HS-27A (cell line): ENCODE data around the gene RPS28.
A peak's percentile ranks its signal among the peaks of the same experiment; 100 is the strongest.
"Not testable (repeated sequence)": the region's sequence is repeated elsewhere in the genome, so short reads cannot be mapped to it uniquely, and the experiment has no call there.

Experiments used
- DNase-seq: peaks from one replicate; pipeline ENCODE4 v3.0.0-alpha.2; 2012; ENCODE audit warnings: low read depth, missing footprints

RPS28 gene

DNA sequence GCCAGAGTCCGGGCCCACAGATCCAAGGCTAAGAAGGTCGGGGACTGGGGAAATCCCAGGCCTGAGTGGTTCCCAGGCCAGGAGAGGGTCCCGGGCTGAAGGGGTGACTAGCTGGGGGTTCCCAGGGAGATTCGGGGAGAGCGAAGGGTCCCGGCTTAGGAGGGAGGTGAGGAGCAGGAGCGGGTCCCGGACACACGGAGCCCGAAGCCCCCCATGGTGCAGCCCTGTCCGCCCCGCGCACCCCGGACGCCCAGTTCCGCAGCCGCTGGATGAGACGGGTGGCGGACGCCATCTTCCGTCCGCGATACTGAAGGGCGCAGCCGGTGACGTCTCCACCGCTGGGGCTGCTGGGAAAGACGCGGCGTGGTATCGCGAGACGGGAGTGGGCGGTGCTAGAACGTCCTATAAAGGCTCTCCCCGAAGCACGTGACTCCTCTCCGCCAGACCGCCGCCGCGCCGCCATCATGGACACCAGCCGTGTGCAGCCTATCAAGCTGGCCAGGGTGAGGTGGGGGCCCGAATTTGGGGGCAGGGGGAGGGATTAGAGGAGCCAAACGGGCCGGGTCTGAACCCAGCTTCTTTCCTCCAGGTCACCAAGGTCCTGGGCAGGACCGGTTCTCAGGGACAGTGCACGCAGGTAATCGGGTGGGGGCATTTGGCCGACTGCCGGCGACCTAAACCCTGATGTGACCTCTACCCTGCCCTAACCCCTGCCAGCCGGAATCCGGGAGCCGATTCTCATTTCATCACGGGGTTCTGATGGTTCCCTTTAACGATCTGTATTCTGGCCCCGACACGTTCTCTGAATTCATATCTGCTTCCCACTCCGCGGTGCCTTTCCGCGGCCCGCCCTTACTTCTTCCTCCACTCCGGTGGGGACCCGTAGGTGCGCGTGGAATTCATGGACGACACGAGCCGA is at the start of gene RPS28, which contains the start of gene NDUFA7:
Gene RPS28 (plus strand): TSS at position 430 of the 919 bp plus-strand sequence. CDS start 35 bp downstream, at position 465.
Gene NDUFA7 (minus strand): TSS at position 309 of the 919 bp plus-strand sequence. CDS start 17 bp downstream, at position 292.
- peak; percentile 84 for DNase-seq

- DNase-seq: not testable (repeated sequence)
These were observed 44.8 kb upstream of the RPS28 start for GRCh38 chr19:8276508-8276907.

DNA sequence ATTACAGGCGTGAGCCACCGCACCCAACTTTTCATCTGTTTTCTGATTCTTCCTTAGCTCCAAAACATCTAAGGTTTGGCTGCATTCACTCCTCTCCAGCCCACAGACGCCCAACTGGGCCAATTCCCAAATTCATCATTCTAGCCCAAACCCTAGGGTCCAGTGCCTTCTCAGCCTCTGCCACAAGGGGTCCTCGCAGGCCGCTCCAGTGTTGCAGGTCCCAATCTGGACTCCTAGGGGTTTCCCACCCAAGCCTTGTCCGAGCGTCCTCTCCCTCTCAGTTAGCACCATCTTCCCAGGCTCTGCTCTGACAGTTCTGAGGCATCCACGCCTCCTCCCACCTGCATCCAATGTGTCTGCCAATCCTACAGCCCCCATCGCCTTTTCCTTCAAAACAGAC is 30.0 kb upstream of the RPS28 start:
- DNase-seq: not testable (repeated sequence)

GRCh38 chr19:8302357-8302691 is 19.0 kb upstream of the RPS28 start:
- no peak for DNase-seq

DNA sequence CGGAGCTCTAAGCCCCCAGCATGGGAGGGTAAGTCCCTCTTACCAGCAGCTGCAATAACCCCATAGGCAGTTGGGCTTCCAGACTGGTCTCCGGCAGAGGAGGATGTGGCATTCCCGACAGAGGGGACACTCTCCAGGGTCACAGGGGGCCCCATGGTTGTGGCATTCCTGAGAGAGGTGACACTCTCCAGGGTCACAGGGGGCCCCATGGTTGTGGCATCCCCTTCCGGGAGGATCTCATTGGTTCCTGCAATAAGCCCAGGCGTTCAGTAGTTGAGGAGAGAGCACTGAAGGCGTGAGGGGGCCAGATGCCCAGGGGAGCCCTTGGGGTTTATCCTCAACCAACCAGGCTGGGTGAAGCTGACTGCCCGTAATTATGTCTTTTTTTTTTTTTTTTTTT is 18.6 kb upstream of the RPS28 start:
- DNase-seq: no peak

DNA sequence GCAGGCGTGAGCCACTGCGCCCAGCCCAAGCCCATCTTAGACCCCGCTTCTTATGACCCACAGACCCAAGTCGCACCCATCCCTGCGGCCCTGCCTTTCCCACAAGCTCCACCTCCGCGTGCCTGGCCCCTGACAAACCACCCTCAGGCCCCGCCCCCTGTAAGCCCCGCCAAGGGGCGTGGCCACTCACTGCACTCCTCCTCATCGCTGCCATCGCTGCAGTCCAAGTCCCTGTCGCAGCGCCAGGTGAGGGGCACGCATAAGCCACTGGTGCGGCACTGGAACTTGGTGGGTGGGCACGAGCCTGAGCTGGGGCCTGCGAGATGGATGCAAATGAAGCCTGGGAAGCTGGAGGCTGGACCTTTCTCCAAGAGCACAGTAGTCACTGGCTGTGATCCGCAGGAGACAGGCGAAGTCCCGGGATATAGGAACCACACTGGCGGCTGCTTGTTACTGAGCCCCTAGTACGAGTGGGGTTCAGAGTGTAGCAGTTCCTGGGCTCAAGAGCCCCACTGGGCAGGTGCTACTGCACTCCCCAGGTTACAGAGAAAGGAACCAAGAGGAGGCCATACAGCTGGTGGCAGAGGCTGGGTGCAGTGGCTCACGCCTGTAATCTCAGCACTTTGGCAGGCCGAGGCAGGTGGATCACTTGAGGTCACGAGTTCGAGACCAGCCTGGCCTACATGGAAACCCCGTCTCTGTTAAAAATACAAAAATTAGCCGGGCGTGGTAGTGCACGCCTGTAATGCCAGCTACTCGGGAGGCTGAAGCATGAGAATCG is 16.3 kb upstream of the RPS28 start:
- no peak for DNase-seq

DNA sequence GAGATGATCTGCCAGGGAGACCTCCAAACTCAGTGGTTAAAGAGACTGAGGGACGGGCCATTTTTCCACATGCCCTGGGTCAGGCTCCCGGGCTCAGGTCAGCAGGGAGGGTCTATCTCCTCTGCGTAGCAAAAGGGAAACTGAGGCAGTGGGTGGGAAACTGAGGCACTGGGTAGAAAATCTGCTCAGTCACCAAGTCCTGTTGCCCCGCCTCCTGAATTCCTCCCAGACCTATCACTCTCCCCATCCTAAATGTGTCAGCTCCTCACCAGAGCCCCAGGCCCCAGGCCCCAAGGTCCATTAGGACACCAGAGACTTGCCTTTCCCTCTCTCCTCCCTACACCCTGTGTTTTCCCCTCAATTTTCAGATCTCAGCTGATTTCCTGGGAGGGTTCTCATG is 15.5 kb upstream of the RPS28 start:
- no peak for DNase-seq

- no peak for DNase-seq
These were observed 14.9 kb upstream of the RPS28 start for GRCh38 chr19:8306235-8307054.

DNA sequence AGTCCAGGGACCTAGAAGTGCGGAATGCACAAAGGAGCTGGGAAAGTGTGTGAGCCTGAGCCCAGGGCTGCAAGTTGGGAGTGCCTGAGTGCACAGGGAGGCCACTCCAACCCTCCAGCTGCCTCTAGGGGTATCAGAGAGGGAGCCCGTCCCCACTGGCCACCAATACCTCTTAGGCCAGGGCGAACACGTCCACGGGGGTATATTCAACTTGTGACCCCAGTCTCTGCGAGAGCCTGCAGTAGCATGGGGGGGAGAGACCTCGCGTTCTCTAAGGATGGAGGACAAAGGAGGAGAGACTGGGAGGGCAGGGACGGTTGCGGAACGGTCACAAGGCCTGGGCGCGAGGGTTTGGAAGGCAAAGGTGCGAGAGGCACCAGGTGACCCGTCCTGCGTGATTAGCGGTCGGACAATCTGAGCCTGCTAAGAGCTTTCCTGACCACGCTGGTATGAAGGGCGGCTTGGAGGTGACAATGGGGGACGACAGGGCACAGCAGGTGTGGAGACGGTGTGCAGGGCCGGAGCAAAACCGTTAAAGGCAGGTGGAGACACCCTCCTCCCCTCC is 13.8 kb upstream of the RPS28 start:
- no peak for DNase-seq

GRCh38 chr19:8307965-8308866 is 13.1 kb upstream of the RPS28 start, which contains the start of gene CD320:
Gene CD320 (minus strand): TSS chr19:8308358. CDS start chr19:8308290, 68 bp downstream.
- peak; percentile 80 for DNase-seq

DNA sequence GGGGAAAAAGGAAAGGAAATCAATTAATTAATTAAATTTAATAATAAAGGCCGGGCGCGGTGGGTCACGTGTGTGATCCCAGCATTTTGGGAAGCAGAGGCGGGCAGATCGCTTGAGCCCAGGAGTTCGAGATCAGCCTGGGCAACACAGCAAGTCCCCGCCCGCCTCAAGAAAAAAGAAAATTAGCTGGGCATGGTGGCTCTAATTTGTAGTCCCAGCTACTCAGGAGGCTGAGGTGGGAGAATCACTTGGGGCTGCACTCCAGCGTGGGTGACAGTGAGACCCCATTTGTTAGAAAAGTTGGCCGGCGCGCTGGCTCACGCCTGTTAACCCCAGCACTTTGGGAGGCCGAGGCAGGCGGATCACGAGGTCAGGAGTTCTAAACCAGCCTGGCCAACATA is 12.4 kb upstream of the RPS28 start:
- DNase-seq: no peak

DNA sequence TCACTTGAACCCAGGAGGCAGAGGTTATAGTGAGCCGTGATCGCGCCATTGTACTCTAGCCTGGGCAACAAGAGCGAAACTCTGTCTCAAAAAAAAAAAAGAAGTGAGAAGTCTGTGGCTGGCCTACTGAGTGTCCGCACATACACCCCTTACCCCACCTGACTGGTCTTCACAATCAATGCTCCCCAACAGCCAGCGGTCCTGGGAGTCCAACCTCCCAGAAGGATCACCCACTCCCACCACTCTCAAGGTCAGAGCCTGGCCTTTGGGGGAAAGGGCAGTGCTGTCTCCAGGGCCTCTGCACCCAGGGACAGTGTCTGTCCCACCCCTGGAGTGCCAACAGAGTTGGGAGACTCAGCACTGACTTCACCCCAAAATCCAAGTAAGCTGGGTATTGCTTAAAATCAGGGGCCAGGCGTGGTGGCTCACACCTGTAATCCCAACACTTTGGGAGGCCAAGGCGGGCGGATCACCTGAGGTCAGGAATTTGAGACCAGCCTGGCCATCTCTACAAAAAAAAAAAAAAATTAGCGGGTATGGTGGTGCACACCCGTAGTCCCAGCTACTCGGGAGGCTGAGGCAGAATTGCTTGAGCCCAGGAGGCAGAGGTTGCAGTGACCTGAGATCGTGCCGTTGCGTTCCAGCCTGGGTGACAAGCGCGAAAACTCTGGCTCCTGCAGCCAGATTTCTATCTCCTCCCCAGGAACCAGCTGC is 10.8 kb upstream of the RPS28 start:
- DNase-seq: no peak

DNA sequence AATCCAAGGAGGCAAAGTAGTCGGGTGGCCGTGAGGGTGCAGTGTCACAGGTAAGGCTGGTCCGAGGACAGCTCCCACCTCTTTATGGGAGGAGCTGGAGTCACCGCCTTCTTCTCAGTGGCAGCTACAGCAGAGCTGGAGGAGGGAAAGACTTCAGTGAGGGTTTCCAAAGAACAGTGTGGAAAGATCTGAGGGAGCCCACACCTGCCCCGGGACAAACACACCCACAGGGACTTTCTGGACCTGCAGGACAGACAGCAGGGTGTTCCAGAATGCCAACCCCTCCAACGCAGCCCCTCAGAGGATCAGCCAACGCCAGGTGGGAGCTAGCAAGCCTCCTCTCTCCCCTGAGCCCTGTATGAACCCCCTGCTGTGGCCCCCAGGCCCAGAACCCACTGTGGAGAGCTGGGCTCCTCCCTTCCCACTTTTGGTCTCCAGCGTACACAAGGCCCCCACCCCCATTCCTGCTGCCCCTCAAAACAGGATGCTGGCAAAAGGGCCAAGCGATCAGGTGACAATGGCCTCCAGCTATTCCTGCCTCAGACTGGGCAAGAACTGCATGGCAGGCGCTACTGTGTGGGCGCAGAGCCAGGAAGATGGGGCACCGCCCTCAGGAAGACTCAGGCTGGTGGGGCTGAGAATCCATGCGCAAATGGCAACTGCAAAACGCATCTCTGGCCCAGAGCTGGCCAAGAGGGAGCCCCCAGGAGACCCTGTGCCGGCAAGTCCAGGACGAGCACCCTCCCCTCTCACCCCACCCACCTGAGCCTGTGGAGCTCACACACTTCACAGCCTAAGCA is 9.6 kb upstream of the RPS28 start:
- no peak for DNase-seq

DNA sequence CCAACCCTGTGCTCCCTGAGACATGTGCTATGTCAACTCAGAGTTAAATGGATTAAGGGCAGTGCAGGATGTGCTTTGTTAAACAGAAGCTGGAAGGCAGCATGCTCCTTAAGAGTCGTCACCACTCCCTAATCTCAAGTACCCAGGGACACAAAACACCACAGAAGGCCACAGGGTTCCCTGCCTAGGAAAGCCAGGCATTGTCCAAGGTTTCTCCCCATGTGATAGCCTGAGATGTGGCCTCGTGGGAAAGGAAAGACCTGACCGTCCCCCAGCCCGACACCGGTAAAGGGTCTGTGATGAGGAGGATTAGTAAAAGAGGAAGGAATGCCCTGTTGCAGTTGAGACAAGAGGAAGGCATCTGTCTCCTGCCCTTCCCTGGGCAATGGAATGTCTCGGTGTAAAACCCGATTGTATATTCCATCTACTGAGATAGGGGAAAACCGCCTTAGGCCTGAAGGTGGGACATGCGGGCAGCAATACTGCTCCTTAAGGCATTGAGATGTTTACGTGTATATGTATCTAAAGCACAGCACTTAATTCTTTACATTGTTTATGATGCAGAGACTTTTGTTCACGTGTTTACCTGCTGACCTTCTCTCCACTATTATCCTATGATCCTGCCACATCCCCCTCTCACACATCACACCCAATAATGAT is 6.2 kb upstream of the RPS28 start:
- not testable (repeated sequence) for DNase-seq

GRCh38 chr19:8316351-8317125 is 4.8 kb upstream of the RPS28 start:
- DNase-seq: no peak

GRCh38 chr19:8318835-8319234 is 2.5 kb upstream of the RPS28 start:
- DNase-seq: not testable (repeated sequence)

- no peak for DNase-seq
These were observed 1.3 kb upstream of the RPS28 start for GRCh38 chr19:8319807-8320520.
